Measurements from ENCODE around the gene SPSB4.

Gene SPSB4

GRCh38 chr3:141150081-141150830 lies 99.1 kb downstream of the SPSB4 start:
- Histone ChIP-seq H3K36me3 (ENCODE audit: control insufficient read depth, insufficient read depth, low read length) (no peaks in the 10 kb centered on the region), H3K4me1 (ENCODE audit: control insufficient read depth, insufficient read depth, low read length, poor library complexity, severe bottlenecking) (no peaks in the 10 kb centered on the region), H3K4me3 (ENCODE audit: insufficient read depth, low read depth, low read length, poor library complexity, severe bottlenecking) (no peak overlapping the region), H3K9me3 (ENCODE audit: control insufficient read depth, low read length) (no peaks in the 10 kb centered on the region), H3K27ac (ENCODE audit: insufficient read depth, low read length, poor library complexity, severe bottlenecking) (no peak overlapping the region), H3K27me3 (replicated peaks; ENCODE audit: control insufficient read depth, insufficient read depth, low read length, poor library complexity, severe bottlenecking) (no peaks in the 10 kb centered on the region)
- no peak for DNase-seq

DNA sequence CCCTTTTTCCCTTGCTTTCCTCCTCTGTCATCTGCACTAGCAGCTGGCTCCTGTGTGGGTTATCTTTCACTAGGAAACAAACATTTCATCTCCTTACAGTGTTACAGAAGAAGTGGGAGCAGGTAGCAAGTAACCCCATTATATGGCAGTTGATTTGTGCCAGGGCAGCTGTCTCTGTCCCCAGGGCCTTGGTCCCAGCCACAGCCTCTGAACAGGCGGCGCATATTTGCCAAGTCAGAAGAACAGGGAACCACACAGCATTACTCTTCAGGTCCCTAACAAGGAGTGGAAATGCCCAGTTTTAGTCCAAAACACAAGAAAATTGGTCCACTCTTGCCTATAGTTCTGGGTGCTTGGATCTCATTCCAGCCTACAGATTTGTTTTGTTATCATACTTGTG lies 99.8 kb downstream of the SPSB4 start:
- H3K36me3 ChIP-seq (ENCODE audit: control insufficient read depth, insufficient read depth, low read length) = no peaks in the 10 kb centered on the region
- H3K27me3 ChIP-seq (replicated peaks; ENCODE audit: control insufficient read depth, insufficient read depth, low read length, poor library complexity, severe bottlenecking) = no peaks in the 10 kb centered on the region
- no peak for DNase-seq
- no peak overlapping the region for H3K27ac ChIP-seq (ENCODE audit: insufficient read depth, low read length, poor library complexity, severe bottlenecking)
- no peak overlapping the region for H3K4me3 ChIP-seq (ENCODE audit: insufficient read depth, low read depth, low read length, poor library complexity, severe bottlenecking)
- no peaks in the 10 kb centered on the region for H3K4me1 ChIP-seq (ENCODE audit: control insufficient read depth, insufficient read depth, low read length, poor library complexity, severe bottlenecking)
- no peaks in the 10 kb centered on the region for H3K9me3 ChIP-seq (ENCODE audit: control insufficient read depth, low read length)

DNA sequence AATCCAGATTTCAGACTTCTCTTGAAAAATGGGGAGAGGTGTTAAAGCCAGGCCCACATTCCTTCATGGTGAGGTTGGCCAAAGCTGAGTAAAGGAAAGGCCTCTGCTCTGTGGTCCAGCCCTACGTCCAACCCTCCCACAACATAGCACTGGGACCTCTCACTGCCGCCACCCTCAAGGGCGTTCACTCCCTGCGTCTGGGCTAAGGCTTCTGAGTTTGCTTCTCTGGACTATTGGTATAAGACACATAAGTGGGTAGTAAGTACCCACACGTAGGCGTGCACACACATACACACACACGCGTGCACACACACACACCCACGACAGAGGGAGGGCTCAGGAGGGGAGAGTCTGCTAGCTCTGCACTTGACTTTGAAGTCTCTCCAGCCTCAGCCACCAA lies 100.3 kb downstream of the SPSB4 start:
- Histone ChIP-seq H3K9me3 (ENCODE audit: control insufficient read depth, low read length) (no peaks in the 10 kb centered on the region), H3K4me3 (ENCODE audit: insufficient read depth, low read depth, low read length, poor library complexity, severe bottlenecking) (no peak overlapping the region)
- DNase-seq = no peak

DNA sequence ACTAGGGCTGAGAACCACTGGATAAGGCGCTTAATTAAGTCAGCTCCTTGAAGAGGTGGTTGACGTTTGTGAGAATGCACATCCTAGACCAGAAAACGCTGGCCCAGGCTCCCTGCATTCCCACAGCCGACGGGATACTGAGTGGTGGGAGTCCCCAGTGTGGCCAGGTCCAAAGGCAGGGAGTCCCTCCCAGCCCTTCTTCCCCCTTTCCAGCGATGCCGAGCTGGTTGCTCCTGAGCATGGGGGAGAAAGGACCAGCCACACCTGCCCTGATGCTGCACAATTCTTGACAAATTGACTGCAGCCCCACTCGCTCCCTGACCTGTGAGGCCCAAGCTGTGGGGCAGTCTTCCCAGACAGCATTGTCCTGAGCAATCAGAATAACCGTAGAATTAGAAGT lies 101.0 kb downstream of the SPSB4 start:
- Histone ChIP-seq H3K4me3 (ENCODE audit: insufficient read depth, low read depth, low read length, poor library complexity, severe bottlenecking) (no peak overlapping the region), H3K27ac (ENCODE audit: insufficient read depth, low read length, poor library complexity, severe bottlenecking) (no peak overlapping the region), H3K27me3 (replicated peaks; ENCODE audit: control insufficient read depth, insufficient read depth, low read length, poor library complexity, severe bottlenecking) (no peaks in the 10 kb centered on the region), H3K36me3 (ENCODE audit: control insufficient read depth, insufficient read depth, low read length) (no peaks in the 10 kb centered on the region), H3K9me3 (ENCODE audit: control insufficient read depth, low read length) (no peaks in the 10 kb centered on the region), H3K4me1 (ENCODE audit: control insufficient read depth, insufficient read depth, low read length, poor library complexity, severe bottlenecking) (no peaks in the 10 kb centered on the region)
- no peak for DNase-seq

More for the DNA sequence above, 100.3 kb downstream of the SPSB4 start:
- Histone ChIP-seq H3K27me3 (replicated peaks; ENCODE audit: control insufficient read depth, insufficient read depth, low read length, poor library complexity, severe bottlenecking) (no peaks in the 10 kb centered on the region), H3K4me1 (ENCODE audit: control insufficient read depth, insufficient read depth, low read length, poor library complexity, severe bottlenecking) (no peaks in the 10 kb centered on the region), H3K27ac (ENCODE audit: insufficient read depth, low read length, poor library complexity, severe bottlenecking) (no peak overlapping the region), H3K36me3 (ENCODE audit: control insufficient read depth, insufficient read depth, low read length) (no peaks in the 10 kb centered on the region)

- Histone ChIP-seq H3K4me1 (ENCODE audit: control insufficient read depth, insufficient read depth, low read length, poor library complexity, severe bottlenecking) (no peaks in the 10 kb centered on the region), H3K27me3 (replicated peaks; ENCODE audit: control insufficient read depth, insufficient read depth, low read length, poor library complexity, severe bottlenecking) (no peaks in the 10 kb centered on the region), H3K27ac (ENCODE audit: insufficient read depth, low read length, poor library complexity, severe bottlenecking) (no peak overlapping the region), H3K9me3 (ENCODE audit: control insufficient read depth, low read length) (no peaks in the 10 kb centered on the region), H3K4me3 (ENCODE audit: insufficient read depth, low read depth, low read length, poor library complexity, severe bottlenecking) (no peak overlapping the region), H3K36me3 (ENCODE audit: control insufficient read depth, insufficient read depth, low read length) (no peaks in the 10 kb centered on the region)
- DNase-seq = no peak
Measured at GRCh38 chr3:141152801-141153678, 101.9 kb downstream of the SPSB4 start.

DNA sequence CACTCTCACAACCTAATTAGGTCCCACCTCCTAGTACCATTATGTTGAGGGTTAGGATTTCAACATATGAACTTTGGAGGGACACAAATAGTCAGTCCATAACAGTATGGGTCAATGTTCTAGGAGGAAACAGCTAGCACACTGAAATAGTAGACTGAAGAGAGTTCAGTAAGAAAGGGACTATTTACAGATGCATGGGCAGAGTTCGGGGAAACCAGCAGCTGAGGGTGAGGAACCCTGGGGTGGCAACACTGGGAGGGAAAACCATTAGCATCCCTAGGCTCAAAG lies 102.5 kb downstream of the SPSB4 start:
- Histone ChIP-seq H3K4me3 (ENCODE audit: insufficient read depth, low read depth, low read length, poor library complexity, severe bottlenecking) (no peak overlapping the region), H3K27me3 (replicated peaks; ENCODE audit: control insufficient read depth, insufficient read depth, low read length, poor library complexity, severe bottlenecking) (no peaks in the 10 kb centered on the region), H3K27ac (ENCODE audit: insufficient read depth, low read length, poor library complexity, severe bottlenecking) (no peak overlapping the region), H3K9me3 (ENCODE audit: control insufficient read depth, low read length) (no peaks in the 10 kb centered on the region), H3K4me1 (ENCODE audit: control insufficient read depth, insufficient read depth, low read length, poor library complexity, severe bottlenecking) (no peaks in the 10 kb centered on the region), H3K36me3 (ENCODE audit: control insufficient read depth, insufficient read depth, low read length) (no peaks in the 10 kb centered on the region)
- DNase-seq = no peak

DNA sequence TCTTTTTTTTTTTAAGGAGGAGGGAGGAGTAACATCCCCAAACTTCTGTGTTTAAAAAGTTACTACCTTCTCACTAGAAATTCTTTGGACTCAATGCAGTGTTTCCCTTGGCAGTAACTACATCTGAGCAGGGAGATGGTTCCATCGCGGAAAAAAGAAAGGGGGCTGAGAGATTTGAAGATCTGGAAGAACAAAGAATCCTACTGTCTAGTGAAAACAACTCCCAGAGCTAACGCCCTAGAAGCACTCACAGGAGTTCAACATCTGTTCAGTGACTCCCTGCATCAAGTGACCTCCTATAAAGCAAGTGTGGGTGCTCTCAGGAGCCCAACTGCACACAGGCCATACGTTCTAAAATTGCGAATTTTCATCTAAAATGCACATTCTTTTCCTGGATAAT lies 113.7 kb downstream of the SPSB4 start:
- Histone ChIP-seq H3K4me3 (ENCODE audit: insufficient read depth, low read depth, low read length, poor library complexity, severe bottlenecking) (no peak overlapping the region), H3K4me1 (ENCODE audit: control insufficient read depth, insufficient read depth, low read length, poor library complexity, severe bottlenecking) (no peaks in the 10 kb centered on the region), H3K9me3 (ENCODE audit: control insufficient read depth, low read length) (no peaks in the 10 kb centered on the region), H3K27me3 (replicated peaks; ENCODE audit: control insufficient read depth, insufficient read depth, low read length, poor library complexity, severe bottlenecking) (no peaks in the 10 kb centered on the region), H3K36me3 (ENCODE audit: control insufficient read depth, insufficient read depth, low read length) (no peaks in the 10 kb centered on the region), H3K27ac (ENCODE audit: insufficient read depth, low read length, poor library complexity, severe bottlenecking) (no peak overlapping the region)
- no peak for DNase-seq

- Histone ChIP-seq H3K27ac (ENCODE audit: insufficient read depth, low read length, poor library complexity, severe bottlenecking) (no peak overlapping the region), H3K4me1 (ENCODE audit: control insufficient read depth, insufficient read depth, low read length, poor library complexity, severe bottlenecking) (no peaks in the 10 kb centered on the region), H3K36me3 (ENCODE audit: control insufficient read depth, insufficient read depth, low read length) (no peaks in the 10 kb centered on the region), H3K4me3 (ENCODE audit: insufficient read depth, low read depth, low read length, poor library complexity, severe bottlenecking) (no peak overlapping the region), H3K27me3 (replicated peaks; ENCODE audit: control insufficient read depth, insufficient read depth, low read length, poor library complexity, severe bottlenecking) (peaks cover 2% of the 10 kb centered on the region), H3K9me3 (ENCODE audit: control insufficient read depth, low read length) (no peaks in the 10 kb centered on the region)
- no peak for DNase-seq
Measured at GRCh38 chr3:141167681-141168080, 116.5 kb downstream of the SPSB4 start.

DNA sequence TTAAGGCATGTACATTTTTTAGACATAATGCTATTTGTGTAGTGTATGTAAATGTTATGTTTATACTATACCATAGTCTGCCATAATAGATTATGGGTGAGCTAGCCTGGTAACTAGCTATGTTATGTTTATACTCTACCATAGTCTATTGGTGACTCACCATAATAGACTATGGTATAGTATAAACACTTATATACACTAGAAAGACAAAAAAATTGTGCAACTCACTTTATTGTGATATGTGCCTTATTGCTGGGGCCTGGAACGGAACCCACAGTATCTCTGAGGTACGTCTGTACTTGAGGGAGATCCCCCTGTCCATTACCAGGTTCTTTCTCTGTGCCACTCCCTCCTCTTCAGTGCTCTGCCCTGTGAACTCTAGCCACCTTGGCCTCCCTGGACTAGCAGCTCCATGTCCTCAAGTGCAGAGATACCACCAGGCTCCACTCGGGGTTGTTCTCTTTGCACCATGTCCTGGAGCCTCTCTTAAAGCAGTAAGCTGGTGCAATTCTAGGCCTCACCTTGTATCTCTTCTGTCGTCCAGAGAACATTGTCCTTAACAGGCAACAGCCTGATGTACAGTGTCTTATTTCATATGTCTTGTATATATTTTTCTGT lies 119.6 kb downstream of the SPSB4 start:
- Histone ChIP-seq H3K36me3 (ENCODE audit: control insufficient read depth, insufficient read depth, low read length) (no peaks in the 10 kb centered on the region), H3K9me3 (ENCODE audit: control insufficient read depth, low read length) (no peaks in the 10 kb centered on the region), H3K27ac (ENCODE audit: insufficient read depth, low read length, poor library complexity, severe bottlenecking) (no peak overlapping the region), H3K4me3 (ENCODE audit: insufficient read depth, low read depth, low read length, poor library complexity, severe bottlenecking) (no peak overlapping the region), H3K27me3 (replicated peaks; ENCODE audit: control insufficient read depth, insufficient read depth, low read length, poor library complexity, severe bottlenecking) (peaks cover 2% of the 10 kb centered on the region), H3K4me1 (ENCODE audit: control insufficient read depth, insufficient read depth, low read length, poor library complexity, severe bottlenecking) (no peaks in the 10 kb centered on the region)
- no peak for DNase-seq

- no peak for DNase-seq
- Histone ChIP-seq H3K4me1 (ENCODE audit: control insufficient read depth, insufficient read depth, low read length, poor library complexity, severe bottlenecking) (no peaks in the 10 kb centered on the region), H3K27me3 (replicated peaks; ENCODE audit: control insufficient read depth, insufficient read depth, low read length, poor library complexity, severe bottlenecking) (peaks cover 2% of the 10 kb centered on the region), H3K9me3 (ENCODE audit: control insufficient read depth, low read length) (no peaks in the 10 kb centered on the region), H3K27ac (ENCODE audit: insufficient read depth, low read length, poor library complexity, severe bottlenecking) (no peak overlapping the region), H3K36me3 (ENCODE audit: control insufficient read depth, insufficient read depth, low read length) (no peaks in the 10 kb centered on the region), H3K4me3 (ENCODE audit: insufficient read depth, low read depth, low read length, poor library complexity, severe bottlenecking) (no peak overlapping the region)
Measured at GRCh38 chr3:141174674-141175073, 123.5 kb downstream of the SPSB4 start.
